Neural crest cell (in vitro differentiated cells): Measurements from ENCODE around the gene BCL7C. TPM values are rescaled to one million over a fixed set of nuclear protein-coding genes. Genes with fewer than 3 reads are reported as not detected.
A peak's percentile ranks its signal among the peaks of the same experiment; 100 is the strongest.

ENCODE experiments used
- DNase-seq: peaks from one replicate; pipeline ENCODE4 v3.0.0; 2021; ENCODE audit warnings: low read depth, mixed read lengths, low spot score
- H3K27ac Mint-ChIP-seq: one replicate; pipeline ENCODE4 v1.8.0; 2021; ENCODE audit warnings: mild to moderate bottlenecking, mixed read lengths; ENCODE audit not compliant: unreplicated experiment
- H3K27me3 Mint-ChIP-seq: 2 replicates; pipeline ENCODE4 v1.8.0; 2021; ENCODE audit warnings: low read depth, mild to moderate bottlenecking, mixed read lengths
- H3K36me3 Mint-ChIP-seq: 2 replicates; pipeline ENCODE4 v1.8.0; 2021; ENCODE audit warnings: low read depth, mild to moderate bottlenecking, mixed read lengths
- H3K4me1 Mint-ChIP-seq: 2 replicates; pipeline ENCODE4 v1.8.0; 2021; ENCODE audit warnings: mixed read lengths
- H3K4me3 Mint-ChIP-seq: one replicate; pipeline ENCODE4 v1.8.0; 2021; ENCODE audit warnings: mild to moderate bottlenecking, mixed read lengths
- H3K9me3 Mint-ChIP-seq: 2 replicates; pipeline ENCODE4 v1.8.0; 2021; ENCODE audit warnings: mixed read lengths
- CTCF ChIP-seq: fragments of 200-600 bp; sonication (generic); conservative IDR thresholded peaks from 2 replicates; pipeline ENCODE4 v1.5.0; 2021; ENCODE audit warnings: antibody characterized with exemption, mild to moderate bottlenecking
- total RNA-seq: library from RNA; stranded (reverse); gene quantifications from 2 replicates; pipeline ENCODE4 v1.2.1, GENCODE V29; 2021

Gene BCL7C
- total RNA-seq, 1 donor from 2014 or later: 38.4 TPM

GRCh38 chr16:30921459-30921747, 27.5 kb upstream of the BCL7C start:
- Mint-ChIP-seq H3K36me3 (no peaks in the 10 kb centered on the region), H3K4me1 (peaks cover 34% of the 10 kb centered on the region), H3K9me3 (no peaks in the 10 kb centered on the region), H3K4me3 (peak overlapping the region; percentile 99), H3K27ac (no peak overlapping the region), H3K27me3 (no peaks in the 10 kb centered on the region)
- no peak for DNase-seq
- TF ChIP-seq CTCF: no peak

DNA sequence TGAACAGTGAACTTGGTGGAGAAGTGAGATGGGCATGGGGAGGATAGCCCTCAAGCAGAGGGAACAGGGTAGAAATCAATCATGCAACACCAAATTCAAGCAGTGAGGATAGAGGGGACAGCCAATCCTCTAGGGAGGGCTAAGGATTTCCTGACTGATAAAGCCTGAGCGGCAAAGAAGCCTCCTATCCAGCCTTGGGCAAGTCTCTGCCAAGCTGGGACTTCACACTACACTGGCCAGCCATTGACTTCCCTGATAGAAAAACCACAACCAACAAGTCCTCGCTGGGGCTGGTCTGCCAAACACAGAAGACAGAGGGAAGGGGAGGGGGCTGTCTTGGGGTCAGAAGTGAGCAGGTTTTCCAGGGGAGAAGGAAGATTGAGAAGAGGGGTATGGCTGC, 27.0 kb upstream of the BCL7C start:
- no peaks in the 10 kb centered on the region for H3K36me3 Mint-ChIP-seq
- peaks cover 31% of the 10 kb centered on the region for H3K4me1 Mint-ChIP-seq
- H3K27me3 Mint-ChIP-seq: no peaks in the 10 kb centered on the region
- no peak for TF ChIP-seq CTCF
- no peaks in the 10 kb centered on the region for H3K9me3 Mint-ChIP-seq
- no peak overlapping the region for H3K27ac Mint-ChIP-seq
- H3K4me3 Mint-ChIP-seq: peak overlapping the region; percentile 99
- DNase-seq: no peak

DNA sequence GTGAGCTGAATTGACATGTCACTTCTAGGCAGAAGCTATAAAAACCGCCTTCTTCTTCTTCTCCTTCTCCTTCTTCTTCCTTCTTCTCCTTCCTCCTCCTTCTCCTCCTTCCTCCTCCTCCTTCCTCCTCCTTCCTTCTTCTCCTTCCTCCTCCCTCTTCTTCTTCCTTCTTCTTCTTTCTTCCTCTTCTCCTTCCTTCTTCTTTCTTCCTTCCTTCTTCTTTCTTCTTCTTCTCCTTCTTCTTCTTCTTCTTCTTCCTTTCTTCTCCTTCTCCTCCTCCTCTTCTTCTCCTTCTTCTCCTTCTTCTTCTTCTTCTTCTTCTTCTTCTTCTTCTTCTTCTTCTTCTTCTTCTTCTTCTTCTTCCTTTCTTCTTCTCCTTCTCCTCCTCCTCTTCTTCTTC, 24.7 kb upstream of the BCL7C start:
- Mint-ChIP-seq H3K9me3 (no peaks in the 10 kb centered on the region), H3K36me3 (no peaks in the 10 kb centered on the region), H3K27me3 (no peaks in the 10 kb centered on the region), H3K4me1 (peaks cover 23% of the 10 kb centered on the region), H3K27ac (no peak overlapping the region), H3K4me3 (no peak overlapping the region)
- DNase-seq: no peak
- no peak for TF ChIP-seq CTCF

DNA sequence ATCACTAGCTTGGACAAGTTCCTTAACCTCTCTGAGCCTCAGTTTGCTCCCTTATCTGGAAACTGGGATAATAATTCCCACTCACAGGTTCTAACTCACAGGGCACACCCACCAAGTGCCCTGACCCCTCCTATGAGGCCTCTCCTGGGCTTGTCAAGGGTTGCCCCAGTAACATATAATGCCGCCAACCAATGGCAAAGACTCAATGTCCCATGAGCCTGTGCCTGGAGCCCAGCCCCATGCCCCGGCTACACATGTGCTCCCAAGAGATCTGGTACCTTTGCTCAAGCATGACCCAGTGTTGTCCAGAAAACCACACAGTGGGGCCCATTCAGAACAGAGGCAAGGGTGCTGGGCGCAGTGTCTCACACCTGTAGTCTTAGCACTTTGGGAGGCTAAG, 21.0 kb upstream of the BCL7C start:
- H3K27ac Mint-ChIP-seq: no peak overlapping the region
- no peak for TF ChIP-seq CTCF
- no peaks in the 10 kb centered on the region for H3K27me3 Mint-ChIP-seq
- DNase-seq: no peak
- H3K4me3 Mint-ChIP-seq: no peak overlapping the region
- no peaks in the 10 kb centered on the region for H3K36me3 Mint-ChIP-seq
- peaks cover 7% of the 10 kb centered on the region for H3K4me1 Mint-ChIP-seq
- no peaks in the 10 kb centered on the region for H3K9me3 Mint-ChIP-seq

GRCh38 chr16:30912794-30913412, 19.0 kb upstream of the BCL7C start:
- TF ChIP-seq CTCF: no peak
- no peaks in the 10 kb centered on the region for H3K27me3 Mint-ChIP-seq
- peaks cover 12% of the 10 kb centered on the region for H3K4me1 Mint-ChIP-seq
- no peaks in the 10 kb centered on the region for H3K36me3 Mint-ChIP-seq
- H3K27ac Mint-ChIP-seq: no peak overlapping the region
- no peak overlapping the region for H3K4me3 Mint-ChIP-seq
- no peak for DNase-seq
- no peaks in the 10 kb centered on the region for H3K9me3 Mint-ChIP-seq
